Ovary (tissue), 9 donors: ENCODE results near the gene PLEKHM3. TPM values are rescaled to one million over a fixed set of nuclear protein-coding genes. Genes with fewer than 3 reads are reported as not detected.

Experiments
- DNase-seq, 5 donors: peaks; one replicate each; pipeline ENCODE4 v3.0.0-alpha.2; 2019 to 2020
- H3K27ac ChIP-seq, 2 donors: fragments of 200-600 bp; one replicate each; pipeline versions ENCODE4 v1.5.1 to v1.8.0; 2019 to 2022
- H3K27me3 ChIP-seq: fragments of 200-600 bp; one replicate; pipeline ENCODE4 v1.8.0; 2022
- H3K36me3 ChIP-seq: fragments of 200-600 bp; sonication (generic); one replicate; pipeline ENCODE4 v1.5.1; 2019
- H3K4me1 ChIP-seq: one replicate; pipeline ENCODE4 v1.8.1; 2013; ENCODE audit warnings: mild to moderate bottlenecking, moderate library complexity; ENCODE audit not compliant: insufficient read depth
- H3K4me3 ChIP-seq: fragments of 200-600 bp; sonication (generic); one replicate; pipeline ENCODE4 v1.5.1; 2017
- H3K9me3 ChIP-seq, 2 donors: fragments of 200-600 bp in 1 of 2; sonication (generic) in 1 of 2; one replicate each; pipeline versions ENCODE4 v1.5.1 to v1.8.1; 2013 to 2019; ENCODE audit warnings: mild to moderate bottlenecking in 1 of 2, moderate library complexity in 1 of 2
- EP300 ChIP-seq: sonication (generic); formaldehyde crosslinking; IDR thresholded peaks from one replicate; pipeline ENCODE4 v1.6.1; 2017; ENCODE audit warnings: antibody characterized with exemption
- POLR2A ChIP-seq: fragments of 450-650 bp; IDR thresholded peaks from one replicate; pipeline ENCODE4 v1.6.1; 2017; ENCODE audit warnings: antibody characterized with exemption, mild to moderate bottlenecking, moderate library complexity
- WGBS, 3 donors: extraction: QIAGEN DNeasy Blood & Tissue Kit in 1 of 3; methylation state at CpG; one replicate each; pipeline versions ENCODE4 v1.1.5 to v1.1.7; 2013 to 2017; 5-methylcytosine and 5-hydroxymethylcytosine counted together
- intact Hi-C, 4 donors: fragments of 100-400 bp; cut with DNase I; formaldehyde crosslinking; loops; one replicate each; pipeline versions ENCODE4 v1.11.0 to v1.15.1; 2022 to 2023
- polyA plus RNA-seq, 2 donors: library from polyadenylated mRNA; stranded (reverse); fragments of 200-250 nt in 1 of 2; fragments of 350-450 nt in 1 of 2; fragmentation: Illumina TruSeq in 1 of 2; extraction: RNeasy Lipid Tissue Mini Kit (QIAGEN cat#74804) in 1 of 2; gene quantifications; one replicate each; pipeline ENCODE4 v1.2.3, GENCODE V29; 2013 to 2014
- total RNA-seq, 7 donors: library from RNA; depleted of rRNA in 2 of 7; stranded (reverse); fragments of >200 nt in 2 of 7; fragmentation: NEBNext Ultra II Directional in 3 of 7; extraction: Animal tissue kit (Norgen Biotek cat#: 25700) in 3 of 7; gene quantifications; one replicate each; pipeline versions ENCODE4 v1.1.0 to v1.2.4, GENCODE V29; 2016 to 2023
- TF ChIP-seq, protein P1 (sequence below), 3 donors: fragments of 450-650 bp in 2 of 3; fragments of 200-600 bp in 1 of 3; IDR thresholded peaks; one replicate each; pipeline versions ENCODE4 v1.5.1 to v1.8.0; 2016 to 2022; ENCODE audit warnings: antibody characterized with exemption in 3 of 3, mild to moderate bottlenecking in 1 of 3
- donor health status: DM: no; HTN: no; CAD: no; lungs with moderate emphysema.
- donor health status: DM: no; HTN: no; CAD: no.
- donor health status: Bipolar disorder and iron deficiency.
- donor health status: DM: yes; HTN: yes; CAD: no.
- donor health status: DM: no; HTN: no; CAD: no.
- donor health status: DM: yes; HTN: yes; CAD: no.

PLEKHM3 gene
- total and polyA plus RNA-seq, 9 donors: 6.5 to 26.1 (median 14.3) TPM

DNA sequence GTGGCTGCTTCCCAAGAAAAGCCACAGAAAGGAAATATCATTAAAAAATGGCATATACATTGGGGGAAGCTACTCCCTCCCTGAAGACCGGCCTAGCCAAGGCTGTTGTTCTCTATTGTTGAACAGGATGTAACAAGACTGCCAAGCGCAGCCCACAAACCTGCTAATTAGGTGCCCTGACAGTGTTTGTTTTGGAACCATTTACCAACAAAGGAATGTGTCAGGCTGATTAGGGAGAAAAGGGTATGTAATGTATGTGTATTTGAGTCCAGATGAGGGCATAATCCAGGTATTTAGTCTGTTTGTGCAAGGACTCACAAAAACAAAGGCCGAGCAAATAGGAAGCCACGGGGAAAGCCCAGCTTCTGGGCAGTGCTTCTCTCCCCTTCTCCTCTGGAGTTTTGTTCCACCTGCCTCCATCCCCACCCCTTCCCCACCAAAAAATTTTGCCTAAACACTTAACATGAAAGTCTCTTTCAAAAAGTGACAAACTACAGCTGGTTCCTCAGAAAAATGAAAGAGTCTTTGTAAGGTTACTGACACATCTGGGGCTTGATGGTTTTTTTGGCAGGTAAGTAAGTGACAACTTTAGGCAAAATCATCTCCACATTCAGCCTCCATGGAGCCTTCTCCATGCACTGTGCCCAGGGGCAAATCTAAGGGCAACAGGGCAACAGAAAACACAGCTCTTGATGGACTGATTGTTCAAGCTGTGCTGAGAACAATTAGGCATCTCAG lies 177.4 kb downstream of the PLEKHM3 start:
- TF ChIP-seq EP300: no peak
- TF ChIP-seq POLR2A: no peak
- TF ChIP-seq, protein P1, sequence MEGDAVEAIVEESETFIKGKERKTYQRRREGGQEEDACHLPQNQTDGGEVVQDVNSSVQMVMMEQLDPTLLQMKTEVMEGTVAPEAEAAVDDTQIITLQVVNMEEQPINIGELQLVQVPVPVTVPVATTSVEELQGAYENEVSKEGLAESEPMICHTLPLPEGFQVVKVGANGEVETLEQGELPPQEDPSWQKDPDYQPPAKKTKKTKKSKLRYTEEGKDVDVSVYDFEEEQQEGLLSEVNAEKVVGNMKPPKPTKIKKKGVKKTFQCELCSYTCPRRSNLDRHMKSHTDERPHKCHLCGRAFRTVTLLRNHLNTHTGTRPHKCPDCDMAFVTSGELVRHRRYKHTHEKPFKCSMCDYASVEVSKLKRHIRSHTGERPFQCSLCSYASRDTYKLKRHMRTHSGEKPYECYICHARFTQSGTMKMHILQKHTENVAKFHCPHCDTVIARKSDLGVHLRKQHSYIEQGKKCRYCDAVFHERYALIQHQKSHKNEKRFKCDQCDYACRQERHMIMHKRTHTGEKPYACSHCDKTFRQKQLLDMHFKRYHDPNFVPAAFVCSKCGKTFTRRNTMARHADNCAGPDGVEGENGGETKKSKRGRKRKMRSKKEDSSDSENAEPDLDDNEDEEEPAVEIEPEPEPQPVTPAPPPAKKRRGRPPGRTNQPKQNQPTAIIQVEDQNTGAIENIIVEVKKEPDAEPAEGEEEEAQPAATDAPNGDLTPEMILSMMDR (IDR thresholded peaks at IDR 0.05): no peak
- H3K9me3 ChIP-seq: no peaks in the 10 kb centered on the region

DNA sequence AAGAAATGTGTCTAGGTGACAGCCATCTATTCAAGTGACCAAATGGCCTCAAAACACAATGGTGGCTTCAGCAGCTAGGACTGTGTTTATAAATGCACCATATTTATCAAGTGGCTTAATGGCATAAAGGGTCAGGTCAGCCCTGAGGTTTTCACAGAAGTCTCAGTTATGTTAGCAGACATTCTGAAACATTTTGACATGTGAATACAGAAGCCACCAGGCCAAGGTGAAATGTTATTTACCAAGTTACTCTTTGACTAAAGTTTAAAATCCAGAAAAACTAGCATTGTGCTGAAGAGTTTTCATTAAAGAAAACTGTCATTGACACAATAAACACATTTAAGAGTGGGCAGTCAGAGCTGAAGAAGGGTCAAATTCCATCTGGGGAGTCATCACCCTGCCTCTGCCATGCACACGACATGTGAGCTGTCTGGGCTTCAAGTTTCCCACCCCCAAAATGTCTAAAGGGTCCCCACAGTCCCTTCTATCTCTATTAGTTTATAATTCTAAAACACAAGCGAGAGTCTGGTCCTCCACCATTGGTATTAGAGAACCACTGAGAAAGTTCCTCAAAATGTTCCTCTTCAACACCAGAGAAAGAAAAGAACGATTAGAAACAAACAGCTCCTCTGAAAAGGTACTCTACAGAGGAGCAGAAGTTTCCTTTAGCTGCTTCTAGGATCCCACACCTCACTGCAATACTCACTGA lies 178.1 kb downstream of the PLEKHM3 start:
- Histone ChIP-seq H3K36me3 (no peaks in the 10 kb centered on the region), H3K4me3 (no peak overlapping the region), H3K27me3 (no peaks in the 10 kb centered on the region), H3K4me1 (no peaks in the 10 kb centered on the region), H3K9me3 (no peaks in the 10 kb centered on the region), H3K27ac (no peak overlapping the region)
- no peak for DNase-seq
- WGBS, 3 donors: 76 to 81% (median 77%) methylated on average over 3 of the region's 3 CpGs
- intact Hi-C loops: no loop called here
- no peak for TF ChIP-seq EP300
- TF ChIP-seq, protein P1 (IDR thresholded peaks at IDR 0.05): no peak

More for the DNA sequence above, 177.4 kb downstream of the PLEKHM3 start:
- 59 to 72% (median 63%) methylated on average over 4 of the region's 4 CpGs for WGBS, 3 donors
- no peak for DNase-seq
- intact Hi-C loops: no loop called here
- no peaks in the 10 kb centered on the region for H3K4me1 ChIP-seq
- H3K27ac ChIP-seq: no peak overlapping the region
- H3K27me3 ChIP-seq: no peaks in the 10 kb centered on the region
- H3K36me3 ChIP-seq: no peaks in the 10 kb centered on the region
- H3K4me3 ChIP-seq: no peak overlapping the region

DNA sequence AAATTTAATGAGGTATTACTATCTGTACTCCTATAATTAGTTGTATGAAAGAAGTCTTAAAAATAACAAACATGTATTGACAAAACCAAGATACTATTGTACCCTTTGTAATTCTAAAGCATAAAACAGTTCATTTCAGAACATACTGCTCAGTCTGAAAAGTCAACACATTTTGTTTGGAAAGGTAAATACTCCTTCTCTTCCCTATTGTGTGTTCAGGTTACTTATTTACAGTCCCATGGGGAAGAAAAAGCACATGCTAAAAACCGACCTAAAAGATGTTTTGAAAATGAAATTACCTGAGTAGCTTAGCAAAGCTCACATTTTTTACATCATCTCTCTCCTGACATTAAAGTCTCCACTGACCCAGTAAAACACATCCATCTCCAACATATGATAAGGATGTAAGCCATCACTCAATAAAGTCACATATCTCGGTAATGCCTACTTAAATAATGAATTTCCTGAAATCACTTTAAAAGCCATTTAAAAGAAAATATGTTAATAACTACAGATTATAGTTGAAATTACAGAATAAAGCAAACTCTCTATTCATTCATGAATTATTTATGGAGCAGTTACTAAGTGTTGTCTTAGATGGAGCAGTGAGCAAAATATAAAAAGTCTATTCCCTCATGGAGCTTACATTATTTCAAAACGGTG lies 180.0 kb downstream of the PLEKHM3 start:
- H3K4me1 ChIP-seq: no peaks in the 10 kb centered on the region
- TF ChIP-seq EP300: no peak
- intact Hi-C loops: no loop called here
- H3K4me3 ChIP-seq: no peak overlapping the region
- no peak for DNase-seq
- H3K9me3 ChIP-seq: no peaks in the 10 kb centered on the region
- no peak overlapping the region for H3K27ac ChIP-seq
- H3K36me3 ChIP-seq: no peaks in the 10 kb centered on the region
- H3K27me3 ChIP-seq: no peaks in the 10 kb centered on the region
- WGBS, 3 donors: 80 to 89% (median 81%) methylated on average over 3 of the region's 3 CpGs

DNA sequence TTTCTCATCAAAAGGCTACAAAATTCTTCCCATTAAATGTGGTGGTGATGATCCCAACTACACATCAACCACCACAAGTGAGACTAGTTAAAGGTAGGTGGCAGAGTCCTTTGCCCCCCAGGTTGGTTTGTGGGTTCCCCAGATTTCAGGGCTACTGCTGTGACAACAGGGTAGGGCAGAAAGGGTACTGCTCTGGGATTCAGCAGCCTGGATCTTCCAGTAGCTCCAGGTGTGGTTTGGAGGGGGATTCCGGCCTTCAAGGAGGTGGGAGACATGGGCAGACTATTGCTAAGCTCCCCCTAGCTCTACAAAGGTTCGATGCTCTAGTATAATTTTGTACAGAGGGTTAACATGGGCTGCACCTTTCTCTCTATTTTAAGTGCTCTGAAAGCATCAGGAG lies 180.7 kb downstream of the PLEKHM3 start:
- H3K27me3 ChIP-seq: no peaks in the 10 kb centered on the region
- no peak overlapping the region for H3K27ac ChIP-seq
- intact Hi-C loops: no loop called here
- H3K4me3 ChIP-seq: no peak overlapping the region
- 50 to 95% (median 74%) methylated on average over 2 of the region's 2 CpGs for WGBS, 3 donors
- no peaks in the 10 kb centered on the region for H3K9me3 ChIP-seq
- no peak for TF ChIP-seq EP300
- no peak for TF ChIP-seq POLR2A
- TF ChIP-seq, protein P1 (IDR thresholded peaks at IDR 0.05): no peak
- no peaks in the 10 kb centered on the region for H3K36me3 ChIP-seq
- no peak for DNase-seq
- no peaks in the 10 kb centered on the region for H3K4me1 ChIP-seq
